Mucosa of stomach (tissue), 1 donor: ENCODE data around the gene PAK5.

ENCODE experiments used
- H3K27me3 ChIP-seq: one replicate; pipeline ENCODE4 v1.7.0; 2013; ENCODE audit warnings: mild to moderate bottlenecking, low read length; ENCODE audit not compliant: control insufficient read depth, insufficient read depth
- H3K36me3 ChIP-seq: one replicate; pipeline ENCODE4 v1.7.0; 2013; ENCODE audit warnings: low read length; ENCODE audit not compliant: control insufficient read depth, insufficient read depth
- H3K4me1 ChIP-seq: one replicate; pipeline ENCODE4 v1.7.0; 2013; ENCODE audit warnings: mild to moderate bottlenecking, low read length; ENCODE audit not compliant: control insufficient read depth, insufficient read depth
- H3K4me3 ChIP-seq: one replicate; pipeline ENCODE4 v1.7.0; 2013; ENCODE audit warnings: low read length
- H3K9ac ChIP-seq: one replicate; pipeline ENCODE4 v1.7.0; 2013; ENCODE audit warnings: mild to moderate bottlenecking, low read length, moderate library complexity
- H3K9me3 ChIP-seq: one replicate; pipeline ENCODE4 v1.7.0; 2013; ENCODE audit warnings: mild to moderate bottlenecking, low read length, moderate library complexity; ENCODE audit not compliant: control insufficient read depth
- donor health status: Pancreatic carcinoma.

The PAK5 gene

DNA sequence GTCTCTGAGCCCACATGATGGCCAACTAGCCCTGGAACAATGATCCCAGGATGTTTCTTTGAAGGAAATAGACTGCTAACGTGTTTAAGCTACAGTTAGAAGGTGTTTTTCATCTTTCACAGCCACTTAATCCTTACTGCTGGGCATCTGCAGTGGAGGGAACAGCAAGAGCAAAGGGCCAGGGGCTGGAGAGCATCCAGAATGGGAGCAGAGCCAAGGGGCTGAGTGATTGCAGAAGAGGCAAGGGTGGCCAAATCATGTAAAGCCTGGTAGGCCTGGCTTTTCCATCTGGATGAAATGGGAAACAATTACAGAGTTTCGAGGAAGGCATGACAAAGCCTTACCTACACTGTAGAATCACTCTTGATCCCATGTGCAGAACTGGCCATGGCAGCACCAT is 343.2 kb downstream of the PAK5 start:
- H3K4me1 ChIP-seq, result no peaks in the 10 kb centered on the region
- H3K36me3 ChIP-seq, result no peaks in the 10 kb centered on the region
- no peaks in the 10 kb centered on the region for H3K27me3 ChIP-seq
- no peaks in the 10 kb centered on the region for H3K9me3 ChIP-seq
- no peak overlapping the region for H3K9ac ChIP-seq
- H3K4me3 ChIP-seq, result no peak overlapping the region

DNA sequence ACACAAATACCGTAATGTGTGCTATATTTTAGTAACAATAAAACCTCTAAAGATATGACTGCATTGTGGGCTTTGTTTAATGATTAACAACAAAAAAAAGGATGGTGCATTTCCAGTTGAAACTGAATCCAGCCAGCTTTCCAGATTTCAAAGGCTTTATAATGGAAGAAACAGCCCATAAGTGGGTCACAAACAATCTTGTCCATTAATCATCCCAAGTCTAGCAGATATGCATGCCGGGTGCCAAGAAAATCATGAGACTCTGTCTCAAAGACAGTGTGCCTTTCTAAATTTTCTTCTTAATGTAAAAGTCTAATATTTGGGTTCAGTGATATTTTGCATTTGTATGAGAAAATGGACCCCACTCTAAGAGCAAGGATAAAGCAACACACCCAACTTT is 345.1 kb downstream of the PAK5 start:
- Histone ChIP-seq H3K36me3 (no peaks in the 10 kb centered on the region), H3K4me3 (no peak overlapping the region), H3K27me3 (no peaks in the 10 kb centered on the region), H3K4me1 (no peaks in the 10 kb centered on the region), H3K9ac (no peak overlapping the region), H3K9me3 (no peaks in the 10 kb centered on the region)

DNA sequence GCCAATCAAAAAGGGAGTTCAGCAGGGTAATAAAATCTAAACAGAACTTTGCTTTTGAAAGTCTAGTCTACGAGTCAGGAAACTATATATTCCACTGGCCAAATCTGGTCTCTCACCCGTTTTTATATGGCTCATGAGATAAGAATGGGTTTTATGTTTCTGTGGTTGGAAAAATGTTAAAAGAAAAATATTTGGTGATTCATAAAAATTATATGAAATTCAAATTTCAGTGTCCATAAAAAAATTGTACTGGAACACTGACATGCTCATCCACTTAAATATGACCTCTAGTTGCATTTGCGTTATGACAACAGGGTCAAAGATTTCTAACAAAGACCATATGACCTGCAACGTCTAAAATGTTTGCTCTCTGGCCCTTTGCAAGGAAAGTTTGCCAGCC is 346.8 kb downstream of the PAK5 start:
- Histone ChIP-seq H3K4me3 (no peak overlapping the region), H3K4me1 (no peaks in the 10 kb centered on the region), H3K36me3 (no peaks in the 10 kb centered on the region), H3K9ac (no peak overlapping the region), H3K9me3 (no peaks in the 10 kb centered on the region), H3K27me3 (no peaks in the 10 kb centered on the region)

DNA sequence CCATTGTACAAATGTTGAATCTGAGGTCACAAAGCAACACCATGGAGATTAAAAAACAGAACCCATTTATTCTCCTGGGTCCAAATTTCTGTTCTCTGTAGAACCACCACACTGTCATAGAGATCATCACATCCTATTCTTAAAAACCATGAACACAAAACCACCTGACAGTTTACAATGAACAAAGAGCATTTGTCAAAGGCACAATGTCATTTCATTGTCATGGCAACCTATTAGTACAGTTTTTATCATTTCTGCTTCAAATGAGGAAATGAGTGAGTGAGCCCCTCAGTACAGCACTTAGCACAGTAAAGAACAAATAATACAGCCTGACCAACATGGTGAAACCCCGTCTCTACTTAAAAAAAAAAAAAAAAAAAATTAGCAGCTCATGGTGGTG is 347.6 kb downstream of the PAK5 start:
- H3K9me3 ChIP-seq, result no peaks in the 10 kb centered on the region
- H3K36me3 ChIP-seq, result no peaks in the 10 kb centered on the region
- no peaks in the 10 kb centered on the region for H3K4me1 ChIP-seq
- H3K9ac ChIP-seq, result no peak overlapping the region
- H3K4me3 ChIP-seq, result no peak overlapping the region
- no peaks in the 10 kb centered on the region for H3K27me3 ChIP-seq

DNA sequence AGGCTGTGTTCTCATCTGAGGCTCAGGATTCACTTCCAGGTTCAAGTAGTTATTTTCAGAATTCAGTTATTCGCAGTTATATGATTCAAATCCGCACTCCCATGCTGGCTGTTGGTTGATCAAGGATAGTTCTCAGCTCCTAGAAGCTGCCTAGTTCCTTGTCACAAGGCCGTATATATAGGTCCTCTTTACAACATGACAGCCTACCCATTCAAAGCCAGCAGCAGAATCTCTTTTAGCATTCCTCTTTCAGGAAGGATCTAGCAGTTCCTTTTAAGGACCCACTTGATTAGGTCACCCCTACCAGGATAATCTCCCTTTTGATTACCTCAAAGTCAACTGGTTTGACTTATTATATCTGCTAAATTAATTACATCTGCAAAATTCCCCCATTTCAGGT is 348.2 kb downstream of the PAK5 start:
- Histone ChIP-seq H3K9me3 (no peaks in the 10 kb centered on the region), H3K36me3 (no peaks in the 10 kb centered on the region), H3K4me3 (no peak overlapping the region), H3K9ac (no peak overlapping the region), H3K4me1 (no peaks in the 10 kb centered on the region), H3K27me3 (no peaks in the 10 kb centered on the region)

DNA sequence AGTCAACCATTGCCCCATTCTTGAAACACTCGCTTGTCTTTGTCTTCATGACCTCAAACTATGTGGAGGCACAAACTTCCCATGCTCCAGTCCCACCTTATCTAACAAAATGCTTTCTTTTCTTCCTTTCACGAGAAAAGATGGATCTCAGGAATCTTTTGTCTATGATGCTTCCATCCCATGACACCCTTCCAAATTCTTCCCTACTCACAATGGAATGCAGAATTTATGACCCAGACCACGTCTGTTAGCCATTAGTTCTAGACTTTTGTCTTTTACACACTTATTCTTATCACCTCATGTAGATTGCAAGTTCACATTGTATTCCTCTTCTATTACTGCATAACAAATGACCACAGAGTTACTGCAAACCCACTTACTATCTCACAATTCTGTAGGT is 348.7 kb downstream of the PAK5 start:
- Histone ChIP-seq H3K9me3 (no peaks in the 10 kb centered on the region), H3K36me3 (no peaks in the 10 kb centered on the region), H3K9ac (no peak overlapping the region), H3K4me3 (no peak overlapping the region), H3K27me3 (no peaks in the 10 kb centered on the region), H3K4me1 (no peaks in the 10 kb centered on the region)

DNA sequence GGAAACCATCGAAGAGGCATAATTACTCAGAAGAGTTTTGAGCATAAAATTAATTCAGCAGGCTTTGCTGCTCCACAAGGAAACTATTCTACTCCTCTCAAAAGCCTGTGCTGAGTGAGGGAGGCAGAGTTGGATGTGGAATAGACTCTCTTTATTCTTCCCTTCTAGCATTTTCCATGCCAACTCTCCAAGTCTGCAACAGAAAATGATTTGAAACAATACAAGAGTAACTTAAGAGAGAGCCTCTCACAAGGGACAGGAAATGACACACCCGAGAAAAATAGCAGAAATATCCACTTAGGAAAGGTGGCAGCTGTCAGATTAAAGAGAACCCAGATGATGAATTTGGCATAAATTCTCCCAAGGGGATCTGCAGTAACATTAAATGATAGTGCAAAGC is 350.8 kb downstream of the PAK5 start:
- Histone ChIP-seq H3K36me3 (no peaks in the 10 kb centered on the region), H3K27me3 (no peaks in the 10 kb centered on the region), H3K9me3 (no peaks in the 10 kb centered on the region), H3K4me1 (no peaks in the 10 kb centered on the region), H3K4me3 (no peak overlapping the region), H3K9ac (no peak overlapping the region)
